GM10847 (cell line): Measurements from ENCODE around the gene AXL.

Source experiments
- POLR2A ChIP-seq: IDR thresholded peaks from 2 replicates; pipeline ENCODE4 v1.6.1; 2011; ENCODE audit not compliant: insufficient read length; ENCODE audit errors: extremely low read depth

AXL gene

DNA sequence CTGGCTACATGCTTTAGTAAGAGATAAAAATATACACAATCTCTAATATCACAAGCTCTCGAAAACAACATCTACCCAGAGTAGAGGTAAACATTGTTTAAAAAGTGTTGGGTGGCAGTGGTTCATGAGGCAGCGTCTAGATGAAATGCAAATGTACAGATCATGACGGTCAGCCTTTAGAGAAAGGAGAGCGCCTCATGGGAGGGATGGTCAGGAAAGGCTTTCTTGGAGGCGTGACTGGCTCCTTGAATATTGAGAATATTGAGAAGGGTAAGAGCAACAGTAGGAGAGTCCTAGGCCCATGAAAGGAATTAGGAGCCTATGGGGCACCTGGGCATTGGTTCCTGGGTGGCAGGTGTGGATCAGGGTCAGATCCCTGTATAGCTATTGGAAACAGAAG is 55.8 kb downstream of the AXL start:
- TF ChIP-seq POLR2A: no peak

DNA sequence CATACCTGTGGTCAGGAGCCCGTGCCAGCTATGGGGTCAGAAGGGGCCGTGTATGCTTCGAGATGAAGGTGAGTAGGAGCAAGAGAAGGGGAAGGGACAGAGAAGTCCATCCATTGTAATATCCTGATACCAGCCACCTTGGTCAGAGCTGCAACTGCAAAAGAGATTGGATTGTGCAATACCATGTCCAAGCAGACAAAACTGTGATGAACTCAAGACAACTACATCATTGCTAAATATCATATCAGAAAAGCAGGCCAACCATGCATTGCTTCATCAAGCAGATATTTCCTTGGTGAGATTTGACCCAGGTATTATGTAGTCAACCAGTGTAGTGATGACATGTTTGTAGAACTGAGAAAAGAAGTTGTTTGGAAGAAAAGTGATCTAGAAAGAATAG is 57.2 kb downstream of the AXL start:
- TF ChIP-seq POLR2A: no peak

DNA sequence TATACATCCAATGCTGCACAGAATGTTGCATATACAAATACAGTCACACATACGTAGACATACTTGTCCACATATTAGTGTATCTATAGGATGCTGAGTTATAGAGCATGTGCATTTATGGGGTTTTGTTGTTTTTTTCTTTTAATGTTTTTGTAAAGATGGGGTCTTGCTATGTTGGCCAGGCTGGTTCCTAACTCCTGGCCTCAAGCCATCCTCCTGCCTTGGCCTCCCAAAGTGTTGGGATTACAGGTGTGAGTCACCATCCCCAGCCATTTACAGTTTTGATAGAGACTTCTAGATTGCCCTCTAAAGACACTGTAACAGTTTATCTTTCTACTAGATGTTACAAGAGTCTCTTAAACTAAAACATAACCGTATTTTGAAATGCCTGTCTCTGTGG is 59.5 kb downstream of the AXL start:
- TF ChIP-seq POLR2A: no peak

DNA sequence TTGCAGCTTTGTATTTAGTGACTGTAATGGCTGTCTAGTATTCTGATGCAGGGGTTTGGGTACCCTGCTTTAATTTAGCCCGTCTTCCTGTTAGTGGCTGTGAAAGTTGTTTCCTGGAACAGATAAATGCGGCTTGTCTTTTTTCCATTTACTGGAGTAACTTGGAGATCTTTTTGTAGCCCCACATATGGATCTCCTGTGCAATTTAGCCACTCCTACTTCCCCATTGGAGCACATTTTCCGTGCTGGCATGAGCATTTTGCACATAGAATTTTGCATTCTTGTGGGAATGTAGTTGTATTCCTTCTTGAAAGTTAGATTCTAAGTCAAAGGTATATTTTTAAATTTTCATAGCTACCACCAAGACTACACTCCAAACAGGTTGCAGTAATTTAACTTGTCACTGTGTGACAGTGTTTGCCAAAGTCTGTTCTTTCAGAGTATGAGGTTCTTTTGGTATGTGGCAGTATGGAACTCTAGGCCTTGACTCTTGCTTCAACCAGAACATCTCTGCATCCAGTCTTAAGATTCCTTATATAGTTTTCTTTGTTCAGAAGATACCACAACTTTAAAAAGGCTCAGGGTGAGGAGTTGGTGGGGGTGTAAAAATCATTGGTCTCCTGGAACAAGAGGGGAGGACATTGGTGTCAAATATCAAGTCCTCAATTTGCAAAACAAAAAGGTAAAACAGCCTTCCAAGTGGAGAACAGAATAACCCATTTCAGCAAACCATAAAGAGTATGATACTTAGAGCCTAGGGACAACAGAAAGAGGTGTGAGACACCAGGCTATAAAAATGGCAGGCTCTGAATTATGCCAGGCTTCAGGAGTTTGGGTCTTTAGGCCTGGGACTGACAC is 69.9 kb downstream of the AXL start:
- no peak for TF ChIP-seq POLR2A

DNA sequence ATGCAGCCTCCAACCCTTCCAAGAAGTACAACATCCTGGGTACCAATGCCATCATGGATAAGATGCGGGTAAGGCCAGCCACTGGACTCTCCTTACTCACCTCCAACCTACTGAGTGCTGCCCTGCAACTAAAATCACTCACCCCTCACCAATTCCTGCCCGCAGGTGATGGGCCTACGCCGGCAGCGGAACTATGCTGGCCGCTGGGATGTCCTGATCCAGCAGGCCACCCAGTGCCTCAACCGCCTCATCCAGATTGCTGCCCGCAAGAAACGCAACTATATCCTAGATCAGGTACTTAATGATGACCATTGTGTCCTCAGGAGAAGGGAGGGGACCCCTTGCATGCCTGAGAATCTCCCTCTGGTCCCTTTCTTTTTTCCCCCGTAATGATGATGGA is 75.4 kb downstream of the AXL start:
- no peak for TF ChIP-seq POLR2A

DNA sequence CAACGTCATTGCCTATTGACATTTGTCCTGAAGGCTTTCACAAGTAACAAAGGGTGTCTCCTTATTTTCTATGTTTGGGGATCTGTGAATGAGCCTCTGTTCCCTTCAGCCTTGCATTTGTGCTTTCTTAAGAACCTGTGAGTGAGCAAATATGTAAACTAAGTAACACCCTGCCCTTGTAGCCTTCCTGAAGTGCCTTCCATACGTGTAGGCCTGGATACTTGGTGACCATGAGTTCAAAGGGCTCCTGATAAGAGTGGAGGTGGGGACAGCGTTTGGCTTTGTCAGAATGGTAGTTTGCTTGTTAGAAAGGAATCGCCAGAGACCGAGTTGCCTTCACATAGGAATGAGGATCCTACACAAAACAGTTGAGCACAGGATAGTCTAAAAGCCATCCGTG is 76.5 kb downstream of the AXL start:
- TF ChIP-seq POLR2A: no peak

DNA sequence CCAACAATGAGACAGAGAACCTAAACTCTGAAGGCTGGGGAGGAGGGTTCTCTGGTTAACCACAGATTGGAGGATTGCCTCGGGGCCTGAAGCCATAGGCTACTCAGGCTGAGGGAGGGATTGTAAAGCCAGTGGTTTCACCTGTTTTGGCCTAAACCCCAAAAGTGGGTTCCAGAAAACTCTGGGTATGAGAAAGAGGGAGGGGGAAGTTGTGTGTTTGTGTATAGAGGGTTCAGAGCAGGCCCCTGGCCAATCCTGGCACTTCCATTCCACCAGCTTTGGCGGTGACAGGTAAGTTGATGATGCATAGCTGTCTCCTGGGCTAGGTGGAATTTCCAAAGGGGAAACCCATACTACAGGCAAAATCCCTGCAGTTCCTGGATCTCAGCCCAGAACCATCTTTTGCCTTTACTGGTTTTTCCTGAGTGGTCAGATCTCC is 77.4 kb downstream of the AXL start:
- TF ChIP-seq POLR2A: no peak

DNA sequence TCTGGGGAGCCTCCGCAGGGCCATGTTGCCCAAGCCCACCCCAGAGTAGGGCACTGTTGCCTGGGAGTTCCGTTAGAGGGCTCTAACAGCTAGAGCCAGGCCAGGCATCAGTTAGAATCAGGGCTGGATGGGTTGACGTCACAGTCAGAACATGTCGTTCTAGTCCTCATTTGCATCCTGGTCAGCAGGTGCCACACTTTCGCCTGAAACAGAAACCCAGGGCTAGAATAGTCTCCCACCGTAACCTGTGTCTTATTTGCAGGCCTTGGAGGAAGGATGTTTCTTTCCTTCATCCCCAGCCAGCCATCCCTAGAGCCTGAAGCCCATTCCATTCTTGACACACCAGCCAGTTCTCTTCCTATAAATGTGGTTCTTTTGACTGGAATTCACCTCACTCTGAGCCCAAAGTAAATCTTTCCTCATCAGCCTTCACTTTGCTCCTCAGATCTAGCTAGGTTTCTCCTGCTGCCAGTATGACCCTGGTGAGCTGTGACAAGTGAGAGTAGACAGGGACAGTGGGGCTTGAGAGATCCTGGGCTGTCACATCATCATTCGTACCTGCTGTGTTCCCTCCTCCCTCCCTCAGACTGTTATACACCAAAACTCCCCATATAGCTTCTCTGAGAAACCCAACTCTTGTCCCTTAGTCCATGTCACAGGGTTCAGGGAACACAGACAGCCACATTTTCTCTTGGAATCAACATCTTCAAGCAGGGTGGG is 78.8 kb downstream of the AXL start:
- TF ChIP-seq POLR2A: no peak

DNA sequence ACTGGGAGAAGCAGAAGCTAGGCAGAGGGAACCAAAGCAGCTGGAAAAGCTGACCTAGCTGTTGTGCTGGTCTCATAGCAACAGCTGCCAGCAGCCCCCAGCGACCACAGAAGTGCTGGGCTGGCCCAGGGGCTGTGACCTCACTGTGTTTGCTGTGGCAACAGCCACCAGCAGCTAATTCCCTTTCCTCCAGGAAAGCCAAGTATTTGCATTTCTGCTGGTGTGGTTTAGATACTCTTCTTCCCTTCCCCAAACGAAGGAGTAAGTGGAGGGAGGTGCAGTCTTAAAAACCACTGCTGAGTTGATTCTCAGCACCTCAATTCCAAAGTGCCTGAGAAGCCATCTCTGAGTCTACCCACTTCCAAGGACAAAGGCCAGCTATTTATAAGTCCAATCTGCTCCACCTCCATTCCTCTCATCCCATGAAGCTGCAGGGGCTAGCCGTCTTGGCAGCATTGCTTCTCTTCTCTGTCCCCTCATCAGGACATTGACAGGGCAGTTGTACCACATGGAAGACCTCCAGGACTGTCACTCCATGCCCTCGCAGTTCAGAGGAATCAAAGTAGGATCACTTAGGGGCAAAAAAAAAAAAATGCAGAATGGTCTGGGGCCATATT is 79.4 kb downstream of the AXL start:
- no peak for TF ChIP-seq POLR2A

DNA sequence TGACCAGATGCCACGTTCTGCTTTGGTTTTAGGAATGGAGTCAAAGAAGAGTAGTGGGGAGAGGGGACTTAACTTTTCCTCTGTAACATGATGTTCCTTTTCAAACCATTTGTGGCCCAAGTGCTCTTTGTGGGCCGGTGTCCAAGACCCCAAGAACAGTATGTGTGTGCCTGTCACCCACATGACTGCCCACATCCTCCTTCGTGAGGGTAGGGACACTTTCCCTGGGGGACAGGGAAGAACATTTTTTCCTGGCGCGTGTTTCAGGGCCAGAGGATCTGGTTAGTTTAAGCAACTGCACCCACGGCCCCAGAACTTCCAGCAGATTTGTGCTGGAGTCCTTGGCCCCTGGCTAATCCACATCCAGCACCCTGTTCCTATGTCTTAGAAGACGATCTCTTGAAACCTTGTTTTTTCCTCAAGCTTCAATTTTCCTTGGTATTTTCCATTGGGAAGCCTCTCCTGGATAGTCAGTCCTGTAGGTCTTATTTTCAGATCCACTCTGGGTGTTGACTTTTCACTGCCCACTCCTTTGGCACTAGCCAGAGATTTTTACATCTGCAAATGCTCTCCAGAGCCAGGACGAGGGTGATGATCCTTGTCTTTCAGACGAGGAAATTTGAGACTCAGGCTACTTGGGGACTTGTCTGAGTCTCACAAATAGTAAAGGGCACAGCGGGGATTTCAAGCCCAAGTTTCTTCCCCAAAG is 80.2 kb downstream of the AXL start:
- TF ChIP-seq POLR2A: no peak

DNA sequence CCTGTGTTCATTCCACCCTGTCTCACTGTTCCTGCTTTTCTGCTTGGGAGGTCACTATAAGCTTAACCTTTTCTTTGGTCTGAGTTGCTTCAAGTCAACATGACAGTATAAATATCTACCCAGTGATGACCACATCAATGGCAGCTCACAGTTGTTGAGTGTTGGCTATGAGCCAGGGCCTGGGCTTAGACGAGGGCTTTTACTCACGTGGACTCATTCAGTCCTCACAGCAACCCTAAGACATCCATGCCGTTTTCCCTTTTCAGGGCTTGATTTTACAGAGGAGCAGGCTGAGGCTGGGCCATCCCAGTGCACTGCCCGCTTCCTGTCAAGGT is 80.7 kb downstream of the AXL start:
- TF ChIP-seq POLR2A: no peak

DNA sequence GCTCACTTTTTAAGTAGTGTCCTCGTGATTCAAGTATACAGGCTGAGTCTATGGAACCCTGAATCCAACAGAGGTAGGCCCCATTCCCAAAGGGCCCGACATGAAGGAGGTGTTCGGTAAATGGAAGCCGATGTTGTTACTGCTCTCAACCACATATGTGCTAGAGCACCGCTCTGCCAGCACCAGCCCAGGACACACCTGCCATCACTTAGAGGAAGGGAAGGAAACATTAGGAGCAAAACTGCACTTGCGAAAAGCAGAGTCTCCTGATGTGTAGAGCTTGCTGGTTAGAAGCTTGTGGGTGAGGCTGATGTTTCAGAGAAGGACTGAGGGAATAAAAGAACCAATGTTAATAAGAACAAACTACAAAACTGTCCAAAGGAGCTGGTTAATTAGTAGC is 81.5 kb downstream of the AXL start:
- TF ChIP-seq POLR2A: no peak

DNA sequence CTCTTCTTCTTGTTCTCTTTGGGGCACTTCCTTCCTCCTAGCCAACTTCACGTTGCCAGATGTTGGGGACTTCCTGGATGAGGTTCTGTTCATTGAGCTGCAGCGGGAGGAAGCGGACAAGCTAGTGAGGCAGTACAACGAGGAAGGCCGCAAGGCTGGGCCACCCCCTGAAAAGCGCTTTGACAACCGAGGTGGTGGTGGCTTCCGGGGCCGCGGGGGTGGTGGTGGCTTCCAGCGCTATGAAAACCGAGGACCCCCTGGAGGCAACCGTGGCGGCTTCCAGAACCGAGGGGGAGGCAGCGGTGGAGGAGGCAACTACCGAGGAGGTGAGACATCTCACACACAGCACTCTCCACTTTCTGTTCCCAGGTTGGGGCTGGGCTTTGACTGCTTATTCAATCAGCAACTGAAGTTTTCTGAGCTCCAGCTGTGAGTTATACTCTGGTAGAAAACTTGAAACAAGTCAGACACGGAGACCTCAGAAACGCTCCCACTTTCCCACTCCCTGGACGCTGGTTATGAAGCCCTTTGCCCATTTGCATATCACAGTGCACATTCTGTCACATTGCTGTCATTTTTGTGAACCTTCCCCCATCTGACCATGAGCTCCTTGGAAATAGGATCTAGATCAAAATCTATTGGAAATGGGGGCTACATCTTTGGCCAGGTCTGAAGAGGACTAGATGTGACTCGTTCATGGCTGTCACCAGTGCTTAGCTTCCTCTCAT is 83.8 kb downstream of the AXL start:
- no peak for TF ChIP-seq POLR2A

DNA sequence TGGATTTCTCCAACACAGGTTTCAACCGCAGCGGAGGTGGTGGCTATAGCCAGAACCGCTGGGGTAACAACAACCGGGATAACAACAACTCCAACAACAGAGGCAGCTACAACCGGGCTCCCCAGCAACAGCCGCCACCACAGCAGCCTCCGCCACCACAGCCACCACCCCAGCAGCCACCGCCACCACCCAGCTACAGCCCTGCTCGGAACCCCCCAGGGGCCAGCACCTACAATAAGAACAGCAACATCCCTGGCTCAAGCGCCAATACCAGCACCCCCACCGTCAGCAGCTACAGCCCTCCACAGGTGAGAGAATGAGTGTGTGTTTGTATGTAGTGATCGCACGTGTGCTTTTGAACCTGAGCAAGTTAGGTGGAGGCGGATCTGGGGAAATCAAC is 84.9 kb downstream of the AXL start:
- no peak for TF ChIP-seq POLR2A
